GM19328 (cell line): Measurements from ENCODE around the gene EPC1.

Experiments
- ATAC-seq: cut with Tn5 transposase; IDR thresholded peaks from one replicate; pipeline ENCODE4 v1.9.1; 2021; ENCODE audit warnings: mild to moderate bottlenecking, moderate library complexity; ENCODE audit not compliant: unreplicated experiment

EPC1 gene

GRCh38 chr10:32340596-32341180 is 6.3 kb downstream of the EPC1 start:
- ATAC-seq, result no peak

GRCh38 chr10:32338262-32338661 is 8.7 kb downstream of the EPC1 start:
- ATAC-seq, result no peak

GRCh38 chr10:32337350-32337749 is 9.6 kb downstream of the EPC1 start:
- no peak for ATAC-seq

GRCh38 chr10:32333849-32334248 is 13.1 kb downstream of the EPC1 start:
- ATAC-seq, result no peak

- ATAC-seq, result peak; percentile 84
These were observed 14.6 kb downstream of the EPC1 start for GRCh38 chr10:32332299-32332750.

- ATAC-seq, result no peak
These were observed 15.4 kb downstream of the EPC1 start for GRCh38 chr10:32331606-32332005.

- ATAC-seq, result no peak
These were observed 16.7 kb downstream of the EPC1 start for GRCh38 chr10:32330214-32330613.

GRCh38 chr10:32329061-32329460 is 17.9 kb downstream of the EPC1 start:
- no peak for ATAC-seq

- no peak for ATAC-seq
These were observed 18.5 kb downstream of the EPC1 start for GRCh38 chr10:32328499-32328898.

GRCh38 chr10:32327364-32327691 is 19.6 kb downstream of the EPC1 start:
- ATAC-seq, result no peak

- ATAC-seq, result no peak
These were observed 20.1 kb downstream of the EPC1 start for GRCh38 chr10:32326680-32327363.

GRCh38 chr10:32326119-32326518 is 20.8 kb downstream of the EPC1 start:
- ATAC-seq, result no peak

GRCh38 chr10:32323051-32323450 is 23.9 kb downstream of the EPC1 start:
- no peak for ATAC-seq

GRCh38 chr10:32321016-32321631 is 25.8 kb downstream of the EPC1 start:
- ATAC-seq, result no peak

GRCh38 chr10:32318476-32318896 is 28.5 kb downstream of the EPC1 start:
- peak; percentile 36 for ATAC-seq

GRCh38 chr10:32317795-32318357 is 29.1 kb downstream of the EPC1 start:
- peak; percentile 95 for ATAC-seq

GRCh38 chr10:32315424-32315823 is 31.5 kb downstream of the EPC1 start:
- no peak for ATAC-seq

GRCh38 chr10:32314588-32314987 is 32.4 kb downstream of the EPC1 start:
- ATAC-seq, result no peak

- no peak for ATAC-seq
These were observed 38.8 kb downstream of the EPC1 start for GRCh38 chr10:32308027-32308603.

GRCh38 chr10:32307609-32308008 is 39.3 kb downstream of the EPC1 start:
- no peak for ATAC-seq

- no peak for ATAC-seq
These were observed 47.5 kb downstream of the EPC1 start for GRCh38 chr10:32299354-32299980.
